ENCODE data around the gene TCEA2.

The TCEA2 gene

GRCh38 chr20:64030371-64031134, 32.4 kb upstream of the TCEA2 start:
- DNase-seq = no peak
- TF ChIP-seq POLR2A (IDR thresholded peaks at IDR 0.05; ENCODE audit: low read length) (no peak), GATA1 (IDR thresholded peaks at IDR 0.05; ENCODE audit: low read depth, low read length) (no peak)

DNA sequence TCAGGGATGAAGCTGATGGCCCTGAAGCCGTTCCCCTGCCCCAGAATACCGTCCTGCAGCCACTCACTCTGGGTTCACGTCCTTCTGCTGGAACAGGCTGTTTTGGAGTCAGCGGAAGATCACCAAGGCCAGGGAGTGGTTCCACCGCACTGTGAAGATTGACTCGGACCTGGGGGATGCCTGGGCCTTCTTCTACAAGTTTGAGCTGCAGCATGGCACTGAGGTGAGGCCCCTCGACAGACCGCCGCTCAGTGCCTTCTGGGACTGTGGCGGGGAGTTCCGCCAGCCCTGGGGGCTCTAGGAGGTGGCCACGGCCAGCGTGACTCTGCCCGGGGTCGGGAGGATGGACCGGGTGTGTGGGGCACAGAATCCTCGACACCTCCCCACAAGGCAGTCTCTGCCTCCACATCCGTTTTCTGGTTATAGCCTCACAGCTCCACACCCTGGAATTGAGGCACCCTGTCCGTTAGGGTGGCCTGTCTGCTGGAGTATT, 31.1 kb upstream of the TCEA2 start:
- no peak for DNase-seq
- TF ChIP-seq GATA1 (IDR thresholded peaks at IDR 0.05; ENCODE audit: low read depth, low read length) = no peak
- TF ChIP-seq POLR2A (IDR thresholded peaks at IDR 0.05; ENCODE audit: low read length) = no peak

- TF ChIP-seq GATA1 (IDR thresholded peaks at IDR 0.05; ENCODE audit: low read depth, low read length) = no peak
- TF ChIP-seq POLR2A (IDR thresholded peaks at IDR 0.05; ENCODE audit: low read length) = no peak
- no peak for DNase-seq
Measured at GRCh38 chr20:64032706-64033624, 30.0 kb upstream of the TCEA2 start.

DNA sequence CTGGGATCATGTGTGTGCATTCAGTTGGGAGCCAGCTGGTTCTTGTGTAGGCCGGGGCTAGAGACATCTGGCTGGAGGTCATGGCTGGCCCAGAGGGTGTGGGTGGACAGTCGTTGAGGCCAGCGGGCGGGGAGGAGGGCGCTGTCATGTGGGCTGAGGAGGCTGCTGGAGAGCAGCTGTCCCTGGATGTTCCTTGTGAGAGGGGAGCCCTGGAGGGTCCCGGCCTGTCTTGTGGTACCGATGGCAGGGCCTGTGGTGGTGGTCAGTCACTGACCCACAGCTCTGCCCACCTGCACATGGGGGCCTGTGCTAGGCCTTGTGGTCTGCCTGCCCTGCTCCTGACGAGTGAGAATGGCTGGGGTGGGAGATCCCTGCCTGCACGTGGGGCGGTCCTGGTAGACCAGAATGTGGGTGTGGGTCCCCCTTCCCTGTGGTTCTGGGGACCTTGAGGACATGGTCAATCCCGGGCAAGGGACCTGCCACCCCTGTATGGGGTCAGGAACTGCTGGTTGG, 29.0 kb upstream of the TCEA2 start:
- no peak for DNase-seq

GRCh38 chr20:64035066-64035932, 27.7 kb upstream of the TCEA2 start:
- DNase-seq = no peak
- TF ChIP-seq POLR2A (IDR thresholded peaks at IDR 0.05; ENCODE audit: low read length) = no peak
- no peak for TF ChIP-seq GATA1 (IDR thresholded peaks at IDR 0.05; ENCODE audit: low read depth, low read length)

More for the DNA sequence above, 29.0 kb upstream of the TCEA2 start:
- no peak for TF ChIP-seq POLR2A (IDR thresholded peaks at IDR 0.05; ENCODE audit: low read length)
- no peak for TF ChIP-seq GATA1 (IDR thresholded peaks at IDR 0.05; ENCODE audit: low read depth, low read length)

GRCh38 chr20:64035933-64036345, 27.1 kb upstream of the TCEA2 start, which contains the start of gene C20orf204:
TSS of gene C20orf204 (plus strand) at chr20:64036182. CDS start at chr20:64036324, 142 bp downstream.
- no peak for DNase-seq

DNA sequence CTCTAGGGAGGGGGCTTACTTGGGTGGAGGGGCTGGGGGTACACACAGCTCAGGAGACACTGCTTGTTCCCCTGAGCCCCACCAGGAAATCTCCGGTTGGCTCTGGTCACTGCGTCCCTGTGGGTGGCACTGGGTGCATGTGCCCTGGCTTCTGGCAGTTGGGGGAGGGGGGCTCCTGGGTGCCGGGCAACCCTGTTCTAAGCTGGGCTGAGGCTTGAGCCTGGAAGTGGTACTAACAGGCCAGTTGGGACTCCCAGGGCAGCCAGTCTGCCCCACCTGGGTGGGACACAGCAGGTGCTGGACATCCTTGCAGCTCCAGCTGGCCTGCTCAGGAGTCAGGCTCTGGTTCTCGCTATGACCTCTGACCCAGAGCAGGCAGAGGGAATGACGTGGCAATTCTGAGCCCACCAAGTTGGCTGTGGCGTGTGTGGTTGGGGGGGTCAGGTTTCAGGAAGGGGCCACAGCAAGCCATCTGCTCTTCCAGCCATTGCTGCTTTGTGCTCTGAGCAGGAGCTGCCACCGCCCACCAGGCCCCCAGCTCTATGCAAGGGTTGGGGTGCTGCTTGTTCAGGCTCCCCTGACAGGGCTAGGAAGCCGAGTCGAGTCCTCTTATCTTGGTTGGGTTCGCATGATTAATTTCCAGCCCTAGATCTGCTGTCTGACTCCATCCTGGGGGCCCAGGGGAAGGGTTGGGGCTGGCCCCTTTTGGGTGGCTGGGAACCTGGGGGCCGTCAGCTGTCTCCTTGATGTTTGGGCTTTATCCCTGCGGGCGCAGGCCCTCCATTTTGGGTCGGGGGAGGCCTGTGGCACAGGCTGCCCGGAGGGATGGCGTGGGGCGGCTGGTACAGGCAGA, 26.4 kb upstream of the TCEA2 start:
- DNase-seq = no peak
- TF ChIP-seq POLR2A (IDR thresholded peaks at IDR 0.05; ENCODE audit: low read length) (no peak), GATA1 (IDR thresholded peaks at IDR 0.05; ENCODE audit: low read depth, low read length) (no peak)

More at GRCh38 chr20:64035933-64036345, 27.1 kb upstream of the TCEA2 start, which contains the start of gene C20orf204:
- TF ChIP-seq GATA1 (IDR thresholded peaks at IDR 0.05; ENCODE audit: low read depth, low read length) (no peak), POLR2A (IDR thresholded peaks at IDR 0.05; ENCODE audit: low read length) (no peak)

DNA sequence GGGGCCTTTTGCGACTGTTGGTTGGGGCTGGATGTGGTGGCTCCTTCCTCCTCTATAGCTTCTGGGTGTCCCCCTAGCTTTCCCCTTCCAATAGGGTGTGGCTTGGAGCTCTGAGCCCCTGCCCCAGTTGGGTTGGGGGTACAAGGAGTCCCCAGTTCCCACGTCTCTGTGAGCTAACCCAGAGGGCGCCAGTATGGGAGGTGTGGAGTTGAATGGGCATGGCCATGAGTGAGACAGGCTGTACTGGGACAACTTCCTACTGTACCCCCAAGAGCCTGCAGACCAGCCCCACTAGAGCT, 25.9 kb upstream of the TCEA2 start:
- TF ChIP-seq GATA1 (IDR thresholded peaks at IDR 0.05; ENCODE audit: low read depth, low read length) (no peak), POLR2A (IDR thresholded peaks at IDR 0.05; ENCODE audit: low read length) (no peak)
- DNase-seq = no peak

DNA sequence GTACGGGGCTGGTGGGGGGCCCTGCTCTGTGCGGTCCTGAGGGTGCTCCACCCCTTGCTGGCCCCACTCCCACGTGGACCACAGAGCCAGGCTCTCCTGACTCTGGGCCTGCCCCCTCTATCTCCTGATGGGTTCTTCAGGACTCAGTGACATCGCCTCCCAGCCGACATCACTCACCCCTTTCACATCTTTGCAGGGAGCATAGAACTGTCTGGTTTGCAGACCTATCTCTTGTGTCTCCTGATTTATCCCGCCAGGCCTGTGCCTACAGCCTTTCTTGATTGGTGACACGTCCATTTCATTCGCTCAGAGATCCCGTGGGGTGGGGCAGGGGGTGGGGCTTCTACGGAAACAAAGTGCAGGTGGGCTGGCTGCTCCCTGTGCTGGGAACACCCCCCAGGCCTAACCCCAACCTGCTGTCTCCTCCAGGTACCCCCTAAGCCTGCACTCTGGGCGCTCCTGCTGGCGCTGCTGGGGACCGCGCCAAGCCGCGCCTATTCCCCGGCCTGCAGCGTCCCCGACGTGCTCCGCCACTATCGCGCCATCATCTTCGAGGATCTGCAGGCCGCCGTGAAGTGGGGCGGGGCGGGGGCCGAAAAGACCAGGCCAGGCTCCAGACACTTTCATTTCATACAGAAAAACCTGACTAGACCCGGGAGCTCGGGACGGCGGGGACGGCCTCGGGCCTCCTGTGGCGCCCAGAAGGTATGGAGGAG, 25.3 kb upstream of the TCEA2 start:
- TF ChIP-seq GATA1 (IDR thresholded peaks at IDR 0.05; ENCODE audit: low read depth, low read length) (no peak), POLR2A (IDR thresholded peaks at IDR 0.05; ENCODE audit: low read length) (no peak)
- peak; percentile 32 to 46 for DNase-seq

- DNase-seq = peak in 1 of 2 experiments; percentile 58
- no peak for TF ChIP-seq GATA1 (IDR thresholded peaks at IDR 0.05; ENCODE audit: low read depth, low read length)
- no peak for TF ChIP-seq POLR2A (IDR thresholded peaks at IDR 0.05; ENCODE audit: low read length)
Measured at GRCh38 chr20:64038224-64038564, 24.8 kb upstream of the TCEA2 start.

GRCh38 chr20:64038565-64039292, 24.3 kb upstream of the TCEA2 start:
- peak; percentile 79 to 82 for DNase-seq
- TF ChIP-seq POLR2A (IDR thresholded peaks at IDR 0.05; ENCODE audit: low read length) (no peak), GATA1 (IDR thresholded peaks at IDR 0.05; ENCODE audit: low read depth, low read length) (no peak)

All from erythroblast (primary cell).